Liver (tissue), 9 donors: Measurements from ENCODE around the gene TSPAN18. TPM values are rescaled to one million over a fixed set of nuclear protein-coding genes. Genes with fewer than 3 reads are reported as not detected.

Experiments used
- DNase-seq: peaks from one replicate; pipeline ENCODE4 v3.0.0-alpha.2; 2017; ENCODE audit warnings: low spot score
- H3K27ac ChIP-seq, 2 donors: one replicate each; pipeline ENCODE4 v1.7.0; 2013; ENCODE audit warnings: inconsistent platforms in 2 of 2, low read length in 2 of 2, control low read depth in 1 of 2, low read depth in 1 of 2, mild to moderate bottlenecking in 1 of 2
- H3K27me3 ChIP-seq, 4 donors: one replicate each; pipeline versions ENCODE4 v1.6.1 to v1.7.0; 2013; ENCODE audit warnings: low read length in 3 of 4, inconsistent platforms in 1 of 4, mild to moderate bottlenecking in 1 of 4, moderate library complexity in 1 of 4; ENCODE audit not compliant: control insufficient read depth in 4 of 4, insufficient read depth in 4 of 4
- H3K36me3 ChIP-seq, 4 donors: one replicate each; pipeline versions ENCODE4 v1.6.1 to v1.7.0; 2013; ENCODE audit warnings: low read length in 3 of 4, mild to moderate bottlenecking in 3 of 4, low read depth in 1 of 4, moderate library complexity in 1 of 4; ENCODE audit not compliant: control insufficient read depth in 4 of 4, insufficient read depth in 3 of 4
- H3K4me1 ChIP-seq, 4 donors: one replicate each; pipeline versions ENCODE4 v1.6.1 to v1.7.0; 2013; ENCODE audit warnings: low read length in 3 of 4, mild to moderate bottlenecking in 3 of 4, moderate library complexity in 1 of 4; ENCODE audit not compliant: control insufficient read depth in 4 of 4, insufficient read depth in 4 of 4
- H3K4me3 ChIP-seq, 3 donors: one replicate each; pipeline versions ENCODE4 v1.6.1 to v1.7.0; 2013; ENCODE audit warnings: low read length in 3 of 3, control low read depth in 1 of 3, low read depth in 1 of 3, mild to moderate bottlenecking in 1 of 3
- H3K9ac ChIP-seq, 2 donors: one replicate each; pipeline ENCODE4 v1.7.0; 2013; ENCODE audit warnings: low read length in 2 of 2, mild to moderate bottlenecking in 2 of 2, moderate library complexity in 2 of 2, control low read depth in 1 of 2, low read depth in 1 of 2
- H3K9me3 ChIP-seq, 4 donors: one replicate each; pipeline versions ENCODE4 v1.6.1 to v1.7.0; 2013; ENCODE audit warnings: low read length in 3 of 4; ENCODE audit not compliant: control insufficient read depth in 4 of 4
- EGR1 ChIP-seq, 2 donors: IDR thresholded peaks; 2 replicates each; pipeline ENCODE4 v1.6.1; 2016 to 2018; ENCODE audit warnings: antibody characterized with exemption in 2 of 2, low read depth in 2 of 2
- FOXA1 ChIP-seq: IDR thresholded peaks from 2 replicates; pipeline ENCODE4 v1.6.1; 2016; ENCODE audit warnings: antibody characterized with exemption
- FOXA2 ChIP-seq: IDR thresholded peaks from 2 replicates; pipeline ENCODE4 v1.6.1; 2016; ENCODE audit warnings: antibody characterized with exemption
- GABPA ChIP-seq, 2 donors: IDR thresholded peaks in 1 of 2; conservative IDR thresholded peaks in 1 of 2; 2 replicates each; pipeline ENCODE4 v1.6.1; 2016; ENCODE audit warnings: antibody characterized with exemption in 2 of 2, mild to moderate bottlenecking in 1 of 2, moderate library complexity in 1 of 2
- HNF4A ChIP-seq, 2 donors: conservative IDR thresholded peaks; 2 replicates each; pipeline ENCODE4 v1.6.1; 2016; ENCODE audit warnings: antibody characterized with exemption in 2 of 2, mild to moderate bottlenecking in 2 of 2
- HNF4G ChIP-seq: IDR thresholded peaks from 2 replicates; pipeline ENCODE4 v1.6.1; 2016; ENCODE audit warnings: antibody characterized with exemption
- JUND ChIP-seq, 2 donors: IDR thresholded peaks; 2 replicates each; pipeline ENCODE4 v1.6.1; 2016; ENCODE audit warnings: antibody characterized with exemption in 2 of 2
- SP1 ChIP-seq: IDR thresholded peaks from 2 replicates; pipeline ENCODE4 v1.6.1; 2018; ENCODE audit warnings: antibody characterized with exemption, mild to moderate bottlenecking
- YY1 ChIP-seq: IDR thresholded peaks from 2 replicates; pipeline ENCODE4 v1.6.1; 2016; ENCODE audit warnings: antibody characterized with exemption, mild to moderate bottlenecking
- ZBTB33 ChIP-seq: IDR thresholded peaks from 2 replicates; pipeline ENCODE4 v1.6.1; 2016; ENCODE audit warnings: antibody characterized with exemption
- WGBS: extraction: QIAGEN DNeasy Blood & Tissue Kit; methylation state at CpG from one replicate; pipeline ENCODE4 v1.1.7; 2013; 5-methylcytosine and 5-hydroxymethylcytosine counted together
- polyA plus RNA-seq, 2 donors: library from polyadenylated mRNA; stranded (reverse) in 1 of 2; unstranded in 1 of 2; fragments of 200-250 nt in 1 of 2; fragments of >200 nt in 1 of 2; fragmentation: Nextera tagmentation in 1 of 2; extraction: Ambion mirVana in 1 of 2; gene quantifications; one replicate each; pipeline versions ENCODE4 v1.2.1 to v1.2.3, GENCODE V29; 2013 to 2015
- total RNA-seq, 2 donors: library from RNA; depleted of rRNA; stranded (reverse); fragments of >200 nt; gene quantifications; one replicate each; pipeline ENCODE4 v1.2.3, GENCODE V29; 2014
- TF ChIP-seq, protein P1 (sequence below): IDR thresholded peaks from 2 replicates; pipeline ENCODE4 v1.6.1; 2016; ENCODE audit warnings: antibody characterized with exemption, mild to moderate bottlenecking
- TF ChIP-seq, protein P2 (sequence below): IDR thresholded peaks from 2 replicates; pipeline ENCODE4 v1.6.1; 2016; ENCODE audit warnings: antibody characterized with exemption
- TF ChIP-seq, protein P3 (sequence below): IDR thresholded peaks from 2 replicates; pipeline ENCODE4 v1.6.1; 2016; ENCODE audit warnings: antibody characterized with exemption
- donor health status: healthy.
- donor health status: healthy.
- donor health status: healthy.
- donor health status: healthy.
- donor health status: healthy.

Gene TSPAN18
- total and polyA plus RNA-seq, 4 donors: 1.2 to 5.0 (median 2.8) TPM

GRCh38 chr11:44885065-44885810, 158.5 kb downstream of the TSPAN18 start:
- Histone ChIP-seq H3K36me3 (no peaks in the 10 kb centered on the region), H3K9me3 (no peaks in the 10 kb centered on the region), H3K4me3 (no peak overlapping the region), H3K4me1 (no peaks in the 10 kb centered on the region), H3K27ac (no peak overlapping the region), H3K27me3 (no peaks in the 10 kb centered on the region), H3K9ac (no peak overlapping the region)
- 92% methylated on average over 12 of the region's 12 CpGs for WGBS
- TF ChIP-seq, protein P1, sequence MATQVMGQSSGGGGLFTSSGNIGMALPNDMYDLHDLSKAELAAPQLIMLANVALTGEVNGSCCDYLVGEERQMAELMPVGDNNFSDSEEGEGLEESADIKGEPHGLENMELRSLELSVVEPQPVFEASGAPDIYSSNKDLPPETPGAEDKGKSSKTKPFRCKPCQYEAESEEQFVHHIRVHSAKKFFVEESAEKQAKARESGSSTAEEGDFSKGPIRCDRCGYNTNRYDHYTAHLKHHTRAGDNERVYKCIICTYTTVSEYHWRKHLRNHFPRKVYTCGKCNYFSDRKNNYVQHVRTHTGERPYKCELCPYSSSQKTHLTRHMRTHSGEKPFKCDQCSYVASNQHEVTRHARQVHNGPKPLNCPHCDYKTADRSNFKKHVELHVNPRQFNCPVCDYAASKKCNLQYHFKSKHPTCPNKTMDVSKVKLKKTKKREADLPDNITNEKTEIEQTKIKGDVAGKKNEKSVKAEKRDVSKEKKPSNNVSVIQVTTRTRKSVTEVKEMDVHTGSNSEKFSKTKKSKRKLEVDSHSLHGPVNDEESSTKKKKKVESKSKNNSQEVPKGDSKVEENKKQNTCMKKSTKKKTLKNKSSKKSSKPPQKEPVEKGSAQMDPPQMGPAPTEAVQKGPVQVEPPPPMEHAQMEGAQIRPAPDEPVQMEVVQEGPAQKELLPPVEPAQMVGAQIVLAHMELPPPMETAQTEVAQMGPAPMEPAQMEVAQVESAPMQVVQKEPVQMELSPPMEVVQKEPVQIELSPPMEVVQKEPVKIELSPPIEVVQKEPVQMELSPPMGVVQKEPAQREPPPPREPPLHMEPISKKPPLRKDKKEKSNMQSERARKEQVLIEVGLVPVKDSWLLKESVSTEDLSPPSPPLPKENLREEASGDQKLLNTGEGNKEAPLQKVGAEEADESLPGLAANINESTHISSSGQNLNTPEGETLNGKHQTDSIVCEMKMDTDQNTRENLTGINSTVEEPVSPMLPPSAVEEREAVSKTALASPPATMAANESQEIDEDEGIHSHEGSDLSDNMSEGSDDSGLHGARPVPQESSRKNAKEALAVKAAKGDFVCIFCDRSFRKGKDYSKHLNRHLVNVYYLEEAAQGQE: no peak
- no peak for TF ChIP-seq GABPA (IDR thresholded peaks at IDR 0.05 in 1 of 2, conservative IDR thresholded peaks at IDR 0.05 in 1 of 2)
- TF ChIP-seq FOXA2: no peak
- TF ChIP-seq HNF4A (conservative IDR thresholded peaks at IDR 0.05): no peak
- TF ChIP-seq JUND (IDR thresholded peaks at IDR 0.05): no peak
- TF ChIP-seq EGR1 (IDR thresholded peaks at IDR 0.05; ENCODE audit: low read depth in 2 of 2): no peak
- TF ChIP-seq HNF4G: no peak
- TF ChIP-seq FOXA1: no peak
- TF ChIP-seq, protein P2, sequence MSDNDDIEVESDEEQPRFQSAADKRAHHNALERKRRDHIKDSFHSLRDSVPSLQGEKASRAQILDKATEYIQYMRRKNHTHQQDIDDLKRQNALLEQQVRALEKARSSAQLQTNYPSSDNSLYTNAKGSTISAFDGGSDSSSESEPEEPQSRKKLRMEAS: no peak
- no peak for TF ChIP-seq ZBTB33
- TF ChIP-seq, protein P3, sequence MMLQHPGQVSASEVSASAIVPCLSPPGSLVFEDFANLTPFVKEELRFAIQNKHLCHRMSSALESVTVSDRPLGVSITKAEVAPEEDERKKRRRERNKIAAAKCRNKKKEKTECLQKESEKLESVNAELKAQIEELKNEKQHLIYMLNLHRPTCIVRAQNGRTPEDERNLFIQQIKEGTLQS: no peak
- no peak for DNase-seq

DNA sequence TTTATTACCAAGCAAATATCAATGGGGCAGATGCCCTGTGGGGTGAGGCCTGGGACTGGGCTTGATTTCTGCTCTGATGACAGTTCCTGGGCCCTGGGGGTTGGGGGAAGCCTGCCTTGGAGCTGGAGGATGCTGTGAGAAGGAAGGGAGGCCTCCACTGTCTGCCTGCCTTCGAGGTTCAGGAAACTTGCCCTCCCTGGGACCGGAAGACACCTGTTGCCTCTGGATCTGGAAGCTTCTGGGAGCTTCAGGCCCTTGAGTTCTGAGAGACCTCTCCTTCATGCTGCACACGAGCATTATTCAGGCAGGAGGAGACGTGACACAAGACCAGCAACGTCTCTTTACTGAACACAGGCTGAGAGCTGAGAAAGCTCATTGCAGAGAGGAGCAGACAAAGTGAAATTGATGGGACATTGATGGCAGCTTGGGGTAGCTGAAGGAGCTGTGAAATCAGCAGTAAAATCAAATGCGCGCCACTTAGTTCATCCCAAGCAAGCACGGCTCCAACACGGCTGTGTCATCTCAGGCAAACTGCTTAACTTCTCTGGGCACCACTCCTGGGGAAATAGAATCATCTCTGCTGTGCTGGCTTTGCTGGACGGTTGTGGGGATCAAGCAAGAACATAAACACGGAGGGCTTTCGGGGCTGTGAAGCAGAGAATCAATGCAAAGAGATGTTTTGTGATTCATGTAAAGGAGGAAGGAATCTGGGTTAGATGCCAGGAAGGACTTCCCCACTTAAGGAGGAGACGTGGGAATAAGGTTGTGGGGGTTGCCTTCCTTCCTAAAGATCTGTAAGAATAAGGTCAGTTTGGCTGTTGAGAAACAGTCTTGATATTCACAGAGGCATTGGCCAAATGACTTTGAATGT, 159.4 kb downstream of the TSPAN18 start:
- Histone ChIP-seq H3K4me3 (no peak overlapping the region), H3K27ac (no peak overlapping the region), H3K9ac (no peak overlapping the region), H3K4me1 (no peaks in the 10 kb centered on the region), H3K9me3 (no peaks in the 10 kb centered on the region), H3K36me3 (no peaks in the 10 kb centered on the region), H3K27me3 (no peaks in the 10 kb centered on the region)
- no peak for DNase-seq
- TF ChIP-seq, protein P3: no peak
- TF ChIP-seq SP1 (no peak), YY1 (no peak)
- WGBS: 86% methylated on average over 13 of the region's 13 CpGs
